Measurements from ENCODE around the gene RFTN1. TPM values are rescaled to one million over a fixed set of nuclear protein-coding genes. Genes with fewer than 3 reads are reported as not detected.

Gene RFTN1
- total RNA-seq, 4 donors from 2014 or later: 32.0 to 187 (median 47.6) TPM

GRCh38 chr3:16456784-16457415, 56.6 kb downstream of the RFTN1 start:
- peak in 1 of 2 donors; percentile 35 for DNase-seq
- Histone ChIP-seq H3K4me1 (peaks cover 0 to 5% of the 10 kb centered on the region in 2 donors), H3K9me3 (no peaks in the 10 kb centered on the region), H3K4me3 (no peak overlapping the region), H3K36me3 (no peaks in the 10 kb centered on the region), H3K27me3 (no peaks in the 10 kb centered on the region), H3K27ac (peak overlapping the region in 1 of 2 donors; percentile 18)
- TF ChIP-seq, protein P1, sequence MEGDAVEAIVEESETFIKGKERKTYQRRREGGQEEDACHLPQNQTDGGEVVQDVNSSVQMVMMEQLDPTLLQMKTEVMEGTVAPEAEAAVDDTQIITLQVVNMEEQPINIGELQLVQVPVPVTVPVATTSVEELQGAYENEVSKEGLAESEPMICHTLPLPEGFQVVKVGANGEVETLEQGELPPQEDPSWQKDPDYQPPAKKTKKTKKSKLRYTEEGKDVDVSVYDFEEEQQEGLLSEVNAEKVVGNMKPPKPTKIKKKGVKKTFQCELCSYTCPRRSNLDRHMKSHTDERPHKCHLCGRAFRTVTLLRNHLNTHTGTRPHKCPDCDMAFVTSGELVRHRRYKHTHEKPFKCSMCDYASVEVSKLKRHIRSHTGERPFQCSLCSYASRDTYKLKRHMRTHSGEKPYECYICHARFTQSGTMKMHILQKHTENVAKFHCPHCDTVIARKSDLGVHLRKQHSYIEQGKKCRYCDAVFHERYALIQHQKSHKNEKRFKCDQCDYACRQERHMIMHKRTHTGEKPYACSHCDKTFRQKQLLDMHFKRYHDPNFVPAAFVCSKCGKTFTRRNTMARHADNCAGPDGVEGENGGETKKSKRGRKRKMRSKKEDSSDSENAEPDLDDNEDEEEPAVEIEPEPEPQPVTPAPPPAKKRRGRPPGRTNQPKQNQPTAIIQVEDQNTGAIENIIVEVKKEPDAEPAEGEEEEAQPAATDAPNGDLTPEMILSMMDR (IDR thresholded peaks at IDR 0.05): no peak
- TF ChIP-seq POLR2A (IDR thresholded peaks at IDR 0.05): no peak
- intact Hi-C loops (cut with DNase I; ENCODE audit: low total_unique reads): no loop called here

DNA sequence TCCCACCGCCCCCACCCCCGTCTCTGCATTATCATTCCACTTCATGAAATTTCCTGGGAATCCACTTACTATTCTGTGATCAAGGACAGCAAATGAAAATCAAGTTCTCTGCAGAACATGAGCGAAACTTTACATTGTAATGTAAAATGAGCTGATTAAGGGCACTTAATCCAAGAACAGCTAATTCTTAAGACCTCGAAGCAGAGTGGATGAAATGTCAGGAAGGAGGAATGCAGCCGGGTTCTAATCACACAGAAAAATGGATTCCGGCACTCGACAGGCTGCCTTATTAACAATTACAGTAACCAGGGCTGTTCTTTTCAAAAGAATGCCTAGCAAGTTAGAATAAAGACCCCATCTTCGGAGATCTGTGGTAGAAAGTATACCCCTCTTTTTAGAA, 57.5 kb downstream of the RFTN1 start:
- intact Hi-C loops (cut with DNase I; ENCODE audit: low total_unique reads): no loop called here

GRCh38 chr3:16455001-16455400, 58.5 kb downstream of the RFTN1 start:
- Histone ChIP-seq H3K4me3 (no peak overlapping the region), H3K27me3 (no peaks in the 10 kb centered on the region), H3K36me3 (no peaks in the 10 kb centered on the region), H3K27ac (peak overlapping the region; percentile 43 to 47), H3K9me3 (no peaks in the 10 kb centered on the region), H3K4me1 (peaks cover 0 to 5% of the 10 kb centered on the region in 2 donors)
- DNase-seq: peak; percentile 44 to 46
- intact Hi-C loops (cut with DNase I; ENCODE audit: low total_unique reads): no loop called here
- TF ChIP-seq, protein P1 (IDR thresholded peaks at IDR 0.05): no peak
- TF ChIP-seq POLR2A (IDR thresholded peaks at IDR 0.05): no peak

More for the DNA sequence above, 57.5 kb downstream of the RFTN1 start:
- TF ChIP-seq, protein P1 (IDR thresholded peaks at IDR 0.05): no peak
- no peak for TF ChIP-seq POLR2A (IDR thresholded peaks at IDR 0.05)
- peak overlapping the region in 1 of 2 donors; percentile 43 for H3K27ac ChIP-seq
- no peaks in the 10 kb centered on the region for H3K27me3 ChIP-seq
- H3K4me3 ChIP-seq: no peak overlapping the region
- no peaks in the 10 kb centered on the region for H3K36me3 ChIP-seq
- no peak for DNase-seq
- peaks cover 0 to 5% of the 10 kb centered on the region in 2 donors for H3K4me1 ChIP-seq
- no peaks in the 10 kb centered on the region for H3K9me3 ChIP-seq

GRCh38 chr3:16452261-16452660, 61.2 kb downstream of the RFTN1 start:
- DNase-seq: no peak
- Histone ChIP-seq H3K36me3 (no peaks in the 10 kb centered on the region), H3K4me3 (no peak overlapping the region), H3K9me3 (no peaks in the 10 kb centered on the region), H3K4me1 (peaks cover 3 to 6% of the 10 kb centered on the region in 2 donors), H3K27ac (no peak overlapping the region), H3K27me3 (no peaks in the 10 kb centered on the region)
- intact Hi-C loops (cut with DNase I; ENCODE audit: low total_unique reads): no loop called here
- TF ChIP-seq, protein P1 (IDR thresholded peaks at IDR 0.05): no peak
- no peak for TF ChIP-seq POLR2A (IDR thresholded peaks at IDR 0.05)

- intact Hi-C loops (cut with DNase I; ENCODE audit: low total_unique reads): no loop called here
- no peak overlapping the region for H3K4me3 ChIP-seq
- no peak for DNase-seq
- no peaks in the 10 kb centered on the region for H3K36me3 ChIP-seq
- H3K27me3 ChIP-seq: no peaks in the 10 kb centered on the region
- TF ChIP-seq, protein P1 (IDR thresholded peaks at IDR 0.05): no peak
- TF ChIP-seq POLR2A (IDR thresholded peaks at IDR 0.05): no peak
- no peaks in the 10 kb centered on the region for H3K9me3 ChIP-seq
- H3K4me1 ChIP-seq: peaks cover 0 to 6% of the 10 kb centered on the region in 2 donors
- H3K27ac ChIP-seq: peak overlapping the region; percentile 64 to 79
These were observed 64.1 kb downstream of the RFTN1 start for GRCh38 chr3:16449369-16449768.

Data from uterus (tissue), 4 donors.